ENCODE data around the gene CTAGE4. TPM values are rescaled to one million over a fixed set of nuclear protein-coding genes. Genes with fewer than 3 reads are reported as not detected.
"Not testable (repeated sequence)": the region's sequence is repeated elsewhere in the genome, so short reads cannot be mapped to it uniquely, and the experiment has no call there.

CTAGE4 gene
- total RNA-seq, 1 experiment from 2014 or later, result 23.2 TPM

- H3K9me3 Mint-ChIP-seq (ENCODE audit: unreplicated experiment); H3K27me3 Mint-ChIP-seq (ENCODE audit: insufficient read depth, unreplicated experiment); H3K4me1 Mint-ChIP-seq (ENCODE audit: insufficient read depth, unreplicated experiment); BruUV-seq (replicated peaks); POLR2A ChIA-PET; intact Hi-C loops (cut with micrococcal nuclease); H3K4me3 Mint-ChIP-seq (ENCODE audit: unreplicated experiment); H3K27ac Mint-ChIP-seq (ENCODE audit: low read depth, unreplicated experiment); DNase-seq (ENCODE audit: unreplicated experiment); H3K36me3 Mint-ChIP-seq (ENCODE audit: insufficient read depth, unreplicated experiment); CTCF ChIA-PET: not testable (repeated sequence)
Observed at GRCh38 chr7:144228810-144229209, 45.5 kb downstream of the CTAGE4 start.

- H3K36me3 Mint-ChIP-seq (ENCODE audit: insufficient read depth, unreplicated experiment); intact Hi-C loops (cut with micrococcal nuclease); H3K27ac Mint-ChIP-seq (ENCODE audit: low read depth, unreplicated experiment); POLR2A ChIA-PET; H3K4me1 Mint-ChIP-seq (ENCODE audit: insufficient read depth, unreplicated experiment); H3K4me3 Mint-ChIP-seq (ENCODE audit: unreplicated experiment); BruUV-seq (replicated peaks); DNase-seq (ENCODE audit: unreplicated experiment); H3K9me3 Mint-ChIP-seq (ENCODE audit: unreplicated experiment); CTCF ChIA-PET; H3K27me3 Mint-ChIP-seq (ENCODE audit: insufficient read depth, unreplicated experiment): not testable (repeated sequence)
Observed at GRCh38 chr7:144231027-144231426, 47.8 kb downstream of the CTAGE4 start.

- BruUV-seq (replicated peaks); intact Hi-C loops (cut with micrococcal nuclease); H3K4me1 Mint-ChIP-seq (ENCODE audit: insufficient read depth, unreplicated experiment); H3K4me3 Mint-ChIP-seq (ENCODE audit: unreplicated experiment); H3K27ac Mint-ChIP-seq (ENCODE audit: low read depth, unreplicated experiment); CTCF ChIA-PET; DNase-seq (ENCODE audit: unreplicated experiment); H3K9me3 Mint-ChIP-seq (ENCODE audit: unreplicated experiment); H3K36me3 Mint-ChIP-seq (ENCODE audit: insufficient read depth, unreplicated experiment); H3K27me3 Mint-ChIP-seq (ENCODE audit: insufficient read depth, unreplicated experiment); POLR2A ChIA-PET: not testable (repeated sequence)
Observed at GRCh38 chr7:144233039-144233438, 49.8 kb downstream of the CTAGE4 start.

Other genes with a start within 250 kb of the CTAGE4 start
- not detected in 2 replicates for gene OR2F2, start 248.2 kb upstream of the CTAGE4 start, total RNA-seq (2022)
- not detected in 2 replicates for gene OR2F1, start 228.6 kb upstream of the CTAGE4 start, total RNA-seq (2022)
- gene OR6B1, start 183.1 kb upstream of the CTAGE4 start, total RNA-seq (2022), result not detected in 2 replicates
- not detected in 2 replicates for gene OR2A5, start 134.5 kb upstream of the CTAGE4 start, total RNA-seq (2022)
- gene OR2A25, start 113.7 kb upstream of the CTAGE4 start, total RNA-seq (2022), result not detected in 2 replicates
- gene OR2A12, start 97.2 kb upstream of the CTAGE4 start, total RNA-seq (2022), result not detected in 2 replicates
- not detected in 2 replicates for gene OR2A2, start 73.9 kb upstream of the CTAGE4 start, total RNA-seq (2022)
- not detected in 2 replicates for gene OR2A14, start 60.3 kb upstream of the CTAGE4 start, total RNA-seq (2022)
- gene ARHGEF35, start 12.4 kb downstream of the CTAGE4 start, total RNA-seq (2022), result 0.93 TPM in 1 of 2 replicates, not detected in the other
- gene OR2A42, start 56.1 kb downstream of the CTAGE4 start, total RNA-seq (2022), result not detected in 2 replicates
- gene OR2A7, start 81.3 kb downstream of the CTAGE4 start, total RNA-seq (2022), result 10.0 and 13.6 TPM in 2 replicates
- 0.96 and 2.6 TPM in 2 replicates for gene CTAGE8, start 85.8 kb downstream of the CTAGE4 start, total RNA-seq (2022)
- not detected in 2 replicates for gene OR2A1, start 129.0 kb downstream of the CTAGE4 start, total RNA-seq (2022)
- gene ARHGEF5, start 171.9 kb downstream of the CTAGE4 start, total RNA-seq (2022), result 48.2 and 54.7 TPM in 2 replicates
- not detected in 2 replicates for gene NOBOX, start 220.2 kb downstream of the CTAGE4 start, total RNA-seq (2022)

Measured in MCF 10A (cell line).